ENCODE measurements around the gene L1CAM. TPM values are rescaled to one million over a fixed set of nuclear protein-coding genes. Genes with fewer than 3 reads are reported as not detected.

Gene L1CAM
- total RNA-seq, 1 donor from 2014 or later, result 0.49 TPM

DNA sequence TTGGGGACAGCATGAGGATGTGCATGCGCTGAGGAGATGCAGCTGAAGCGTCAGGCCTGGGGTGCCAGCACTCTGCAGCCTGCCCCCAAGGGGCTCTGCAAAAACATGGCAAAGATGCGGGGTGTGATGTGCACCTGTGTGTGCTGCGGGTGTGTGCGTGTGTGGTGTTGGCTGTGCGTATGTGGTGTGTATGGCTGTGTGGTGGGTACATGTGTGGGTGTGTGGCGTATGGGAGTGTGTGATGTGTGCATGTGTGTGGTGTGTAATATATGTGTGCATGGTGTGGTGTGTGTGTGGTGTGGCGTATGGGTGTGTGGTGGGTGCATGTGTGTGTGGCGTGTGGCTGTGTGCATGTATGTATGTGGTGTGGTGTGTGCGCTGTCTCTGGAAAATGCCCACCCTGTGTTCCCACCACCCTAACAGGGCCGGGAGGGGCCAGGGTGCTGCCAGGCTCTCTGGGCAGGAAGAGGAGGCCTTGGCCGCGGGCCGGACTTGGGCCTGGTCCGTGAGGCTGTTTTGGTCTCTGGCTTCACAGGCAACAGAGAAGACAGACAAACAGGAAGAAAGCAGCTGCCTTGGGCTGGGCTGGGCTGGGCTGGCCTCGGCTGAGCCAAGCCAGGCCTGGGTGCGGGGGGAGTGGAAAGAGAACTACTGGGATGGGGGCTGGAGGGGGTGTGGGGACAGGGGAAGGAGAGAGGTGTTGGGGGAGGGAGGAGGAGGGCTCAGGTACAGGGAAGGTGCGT is 17.4 kb upstream of the L1CAM start:
- Mint-ChIP-seq H3K9me3 (peaks cover 15% of the 10 kb centered on the region), H3K4me1 (peaks cover 18% of the 10 kb centered on the region)
- no peak overlapping the region for H3K4me3 ChIP-seq

DNA sequence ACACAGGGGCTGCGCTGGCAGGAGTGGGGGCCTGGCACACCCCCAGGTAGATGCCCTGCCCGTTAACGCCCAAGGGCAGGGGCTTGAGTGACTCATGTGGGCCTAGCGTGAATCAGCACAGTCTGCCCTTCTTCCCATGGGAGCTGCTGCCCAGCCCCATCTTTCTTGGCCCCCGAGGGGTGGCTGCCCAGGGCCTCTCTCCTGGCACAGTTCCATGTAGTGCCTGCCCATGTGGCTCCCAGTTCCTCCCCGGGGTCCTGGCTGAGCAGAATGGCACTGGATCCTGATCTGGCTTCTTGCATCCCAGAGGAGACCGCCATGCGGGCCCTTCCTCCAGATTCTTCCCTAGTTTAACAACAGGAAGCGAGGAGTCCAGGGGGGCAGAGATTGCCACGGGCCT is 16.4 kb upstream of the L1CAM start:
- no peak overlapping the region for H3K27ac Mint-ChIP-seq
- no peak overlapping the region for H3K4me3 Mint-ChIP-seq
- Histone ChIP-seq H3K36me3 (no peaks in the 10 kb centered on the region), H3K9ac (no peak overlapping the region), H3K4me2 (no peak overlapping the region), H3K9me3 (ENCODE audit: low read depth) (no peaks in the 10 kb centered on the region), H4K20me1 (ENCODE audit: low read depth) (no peaks in the 10 kb centered on the region), H3K27me3 (no peaks in the 10 kb centered on the region), H3K4me3 (no peak overlapping the region), H3K4me1 (no peaks in the 10 kb centered on the region), H3K79me2 (ENCODE audit: low read depth) (no peaks in the 10 kb centered on the region), H2AFZ (replicated peaks) (no peak overlapping the region), H3F3A (ENCODE audit: low read depth) (no peaks in the 10 kb centered on the region), H3K27ac (no peak overlapping the region)
- no peaks in the 10 kb centered on the region for H3K36me3 Mint-ChIP-seq
- TF ChIP-seq EZH2 (IDR thresholded peaks at IDR 0.05) (no peak), EZH2phosphoT487 (IDR thresholded peaks at IDR 0.05) (no peak)
- TF ChIP-seq, protein P1, sequence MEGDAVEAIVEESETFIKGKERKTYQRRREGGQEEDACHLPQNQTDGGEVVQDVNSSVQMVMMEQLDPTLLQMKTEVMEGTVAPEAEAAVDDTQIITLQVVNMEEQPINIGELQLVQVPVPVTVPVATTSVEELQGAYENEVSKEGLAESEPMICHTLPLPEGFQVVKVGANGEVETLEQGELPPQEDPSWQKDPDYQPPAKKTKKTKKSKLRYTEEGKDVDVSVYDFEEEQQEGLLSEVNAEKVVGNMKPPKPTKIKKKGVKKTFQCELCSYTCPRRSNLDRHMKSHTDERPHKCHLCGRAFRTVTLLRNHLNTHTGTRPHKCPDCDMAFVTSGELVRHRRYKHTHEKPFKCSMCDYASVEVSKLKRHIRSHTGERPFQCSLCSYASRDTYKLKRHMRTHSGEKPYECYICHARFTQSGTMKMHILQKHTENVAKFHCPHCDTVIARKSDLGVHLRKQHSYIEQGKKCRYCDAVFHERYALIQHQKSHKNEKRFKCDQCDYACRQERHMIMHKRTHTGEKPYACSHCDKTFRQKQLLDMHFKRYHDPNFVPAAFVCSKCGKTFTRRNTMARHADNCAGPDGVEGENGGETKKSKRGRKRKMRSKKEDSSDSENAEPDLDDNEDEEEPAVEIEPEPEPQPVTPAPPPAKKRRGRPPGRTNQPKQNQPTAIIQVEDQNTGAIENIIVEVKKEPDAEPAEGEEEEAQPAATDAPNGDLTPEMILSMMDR (IDR thresholded peaks at IDR 0.05), result no peak
- H3K4me1 Mint-ChIP-seq, result peaks cover 18% of the 10 kb centered on the region
- peaks cover 6% of the 10 kb centered on the region for H3K27me3 Mint-ChIP-seq (ENCODE audit: insufficient read depth, low read depth)
- H3K9me3 Mint-ChIP-seq, result peaks cover 20% of the 10 kb centered on the region
- DNase-seq (ENCODE audit: low spot score), result no peak

More for the DNA sequence above, 17.4 kb upstream of the L1CAM start:
- H3K4me2 ChIP-seq, result no peak overlapping the region
- no peaks in the 10 kb centered on the region for H3F3A ChIP-seq (ENCODE audit: low read depth)
- H3K27me3 Mint-ChIP-seq (ENCODE audit: insufficient read depth, low read depth), result peaks cover 6% of the 10 kb centered on the region
- no peak overlapping the region for H3K27ac ChIP-seq
- no peaks in the 10 kb centered on the region for H3K36me3 Mint-ChIP-seq
- no peaks in the 10 kb centered on the region for H3K79me2 ChIP-seq (ENCODE audit: low read depth)
- no peaks in the 10 kb centered on the region for H3K9me3 ChIP-seq (ENCODE audit: low read depth)
- no peaks in the 10 kb centered on the region for H4K20me1 ChIP-seq (ENCODE audit: low read depth)
- no peaks in the 10 kb centered on the region for H3K36me3 ChIP-seq
- H2AFZ ChIP-seq (replicated peaks), result no peak overlapping the region
- H3K27me3 ChIP-seq, result no peaks in the 10 kb centered on the region
- no peaks in the 10 kb centered on the region for H3K4me1 ChIP-seq
- H3K4me3 Mint-ChIP-seq, result peak overlapping the region; percentile 8
- H3K9ac ChIP-seq, result no peak overlapping the region
- TF ChIP-seq, protein P1 (IDR thresholded peaks at IDR 0.05), result no peak
- no peak for TF ChIP-seq EZH2 (IDR thresholded peaks at IDR 0.05)
- no peak for TF ChIP-seq EZH2phosphoT487 (IDR thresholded peaks at IDR 0.05)
- H3K27ac Mint-ChIP-seq, result no peak overlapping the region
- DNase-seq (ENCODE audit: low spot score), result no peak

DNA sequence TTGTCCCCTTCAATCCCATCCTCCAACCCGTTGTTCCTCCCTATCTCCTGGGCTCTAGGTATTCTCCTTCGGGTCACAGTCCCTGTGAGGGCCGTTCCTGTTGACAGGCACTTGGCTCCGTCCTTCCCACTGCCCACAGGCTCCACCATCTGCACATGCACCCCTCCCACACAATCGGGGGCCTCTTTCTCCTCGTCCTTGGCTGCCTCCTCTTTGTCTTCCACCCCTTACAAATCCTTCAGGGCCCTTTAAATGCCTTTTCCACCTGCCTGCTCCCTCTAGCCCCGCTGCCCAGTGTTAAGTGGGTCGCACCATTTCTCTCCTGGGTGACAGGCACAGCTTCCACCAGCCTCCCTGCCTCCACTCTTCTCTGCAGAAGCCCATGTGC is 15.8 kb upstream of the L1CAM start:
- Histone ChIP-seq H4K20me1 (ENCODE audit: low read depth) (no peaks in the 10 kb centered on the region), H2AFZ (replicated peaks) (no peak overlapping the region), H3F3A (ENCODE audit: low read depth) (no peaks in the 10 kb centered on the region), H3K4me3 (no peak overlapping the region), H3K9me3 (ENCODE audit: low read depth) (no peaks in the 10 kb centered on the region), H3K36me3 (no peaks in the 10 kb centered on the region), H3K27me3 (no peaks in the 10 kb centered on the region), H3K9ac (no peak overlapping the region), H3K27ac (no peak overlapping the region), H3K4me1 (no peaks in the 10 kb centered on the region), H3K79me2 (ENCODE audit: low read depth) (no peaks in the 10 kb centered on the region), H3K4me2 (no peak overlapping the region)
- no peaks in the 10 kb centered on the region for H3K36me3 Mint-ChIP-seq
- H3K27me3 Mint-ChIP-seq (ENCODE audit: insufficient read depth, low read depth), result peaks cover 6% of the 10 kb centered on the region
- no peak overlapping the region for H3K4me3 Mint-ChIP-seq
- DNase-seq (ENCODE audit: low spot score), result no peak
- H3K9me3 Mint-ChIP-seq, result peaks cover 20% of the 10 kb centered on the region
- TF ChIP-seq EZH2phosphoT487 (IDR thresholded peaks at IDR 0.05), result no peak
- TF ChIP-seq EZH2 (IDR thresholded peaks at IDR 0.05), result no peak
- TF ChIP-seq, protein P1 (IDR thresholded peaks at IDR 0.05), result no peak
- H3K27ac Mint-ChIP-seq, result no peak overlapping the region
- peaks cover 18% of the 10 kb centered on the region for H3K4me1 Mint-ChIP-seq

Measured in neural progenitor cell (in vitro differentiated cells).